ENCODE data around the gene KIRREL3. TPM values are rescaled to one million over a fixed set of nuclear protein-coding genes. Genes with fewer than 3 reads are reported as not detected.
"Not testable (repeated sequence)": the region's sequence is repeated elsewhere in the genome, so short reads cannot be mapped to it uniquely, and the experiment has no call there.

Gene KIRREL3

DNA sequence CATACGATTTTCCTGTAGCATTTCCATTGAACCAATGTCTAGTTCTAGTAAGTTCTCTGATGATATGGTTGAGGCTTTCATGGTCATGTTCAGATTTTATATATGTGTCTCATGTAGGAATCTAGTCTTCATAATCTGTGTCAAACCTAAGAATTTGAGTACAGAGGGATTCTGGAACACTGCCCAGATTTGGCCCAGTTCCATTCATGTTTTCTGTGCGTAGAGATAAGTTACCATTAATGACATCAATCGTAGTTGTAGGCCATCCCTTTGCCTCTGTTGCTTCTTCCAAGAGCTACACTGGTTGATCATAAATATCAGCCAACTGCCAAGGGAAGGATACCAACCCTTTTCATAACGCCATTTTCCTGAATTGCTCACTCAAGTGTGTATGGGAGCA, 621.8 kb downstream of the KIRREL3 start:
- H3K23ac ChIP-seq (ENCODE audit: low read length), result no peak overlapping the region
- no peak overlapping the region for H3K9ac ChIP-seq (ENCODE audit: low read length)
- no peaks in the 10 kb centered on the region for H3K4me1 ChIP-seq (ENCODE audit: control insufficient read depth, low read depth, low read length)
- H3K4ac ChIP-seq (ENCODE audit: low read depth, low read length), result no peak overlapping the region
- H3K56ac ChIP-seq (ENCODE audit: low read length), result no peak overlapping the region
- WGBS (ENCODE audit: extremely low coverage, insufficient coverage, low lambda C conversion rate), result no CpG with 5 or more reads among the region's 4 CpGs
- no peak overlapping the region for H4K5ac ChIP-seq (ENCODE audit: low read length)
- H3K79me1 ChIP-seq (ENCODE audit: low read length), result peaks cover 4% of the 10 kb centered on the region
- no peak overlapping the region for H2BK120ac ChIP-seq (ENCODE audit: low read depth, low read length)
- no peak overlapping the region for H2BK15ac ChIP-seq (replicated peaks; ENCODE audit: low read depth)
- H4K8ac ChIP-seq (ENCODE audit: low read depth, low read length), result no peak overlapping the region
- no peaks in the 10 kb centered on the region for H3K79me2 ChIP-seq (ENCODE audit: control insufficient read depth, insufficient read depth, low read length)
- no peak overlapping the region for H2AK5ac ChIP-seq (ENCODE audit: low read length)
- H3K27me3 ChIP-seq (ENCODE audit: insufficient read depth, low read length, poor library complexity), result no peaks in the 10 kb centered on the region
- H3K4me3 ChIP-seq (ENCODE audit: low read length), result no peak overlapping the region
- H3K27ac ChIP-seq (ENCODE audit: low read depth, low read length), result no peak overlapping the region
- no peak overlapping the region for H3K18ac ChIP-seq (ENCODE audit: low read length)
- H2BK5ac ChIP-seq (ENCODE audit: low read length), result no peak overlapping the region
- DNase-seq, result no peak
- no peaks in the 10 kb centered on the region for H3K36me3 ChIP-seq (ENCODE audit: control insufficient read depth, insufficient read depth, low read length)
- no peak overlapping the region for H3K4me2 ChIP-seq (ENCODE audit: low read length)

DNA sequence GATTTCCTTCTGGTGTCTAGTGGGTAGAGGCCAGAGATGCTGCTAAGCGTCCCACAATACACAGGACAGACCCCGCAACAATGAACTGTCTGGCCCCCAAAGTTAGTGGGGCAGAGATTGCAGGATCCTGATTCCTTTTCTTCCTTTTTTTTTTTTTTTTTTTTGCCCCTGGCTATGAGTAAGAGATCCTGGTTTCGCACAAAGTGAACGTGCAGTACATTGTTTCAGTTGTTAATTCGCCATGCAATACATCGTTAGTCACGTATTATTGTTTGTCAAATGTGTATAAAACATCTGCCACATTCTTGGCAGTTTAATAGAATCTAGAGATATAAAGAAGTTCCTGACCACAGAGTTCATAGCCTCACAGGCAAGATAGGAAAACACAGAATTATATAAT, 624.8 kb downstream of the KIRREL3 start:
- Histone ChIP-seq H3K79me2 (ENCODE audit: control insufficient read depth, insufficient read depth, low read length) (no peaks in the 10 kb centered on the region), H3K4me2 (ENCODE audit: low read length) (no peak overlapping the region), H3K4me3 (ENCODE audit: low read length) (no peak overlapping the region), H3K79me1 (ENCODE audit: low read length) (peaks cover 5% of the 10 kb centered on the region), H3K23ac (ENCODE audit: low read length) (no peak overlapping the region), H3K4me1 (ENCODE audit: control insufficient read depth, low read depth, low read length) (peaks cover 3% of the 10 kb centered on the region), H3K27me3 (ENCODE audit: insufficient read depth, low read length, poor library complexity) (no peaks in the 10 kb centered on the region), H2BK120ac (ENCODE audit: low read depth, low read length) (no peak overlapping the region), H3K4ac (ENCODE audit: low read depth, low read length) (no peak overlapping the region), H2AK5ac (ENCODE audit: low read length) (no peak overlapping the region), H3K9ac (ENCODE audit: low read length) (no peak overlapping the region), H3K56ac (ENCODE audit: low read length) (no peak overlapping the region), H3K36me3 (ENCODE audit: control insufficient read depth, insufficient read depth, low read length) (no peaks in the 10 kb centered on the region), H4K5ac (ENCODE audit: low read length) (no peak overlapping the region), H3K27ac (ENCODE audit: low read depth, low read length) (no peak overlapping the region), H2BK5ac (ENCODE audit: low read length) (no peak overlapping the region), H4K8ac (ENCODE audit: low read depth, low read length) (no peak overlapping the region), H3K18ac (ENCODE audit: low read length) (no peak overlapping the region), H2BK15ac (replicated peaks; ENCODE audit: low read depth) (no peak overlapping the region)
- no peak for DNase-seq
- WGBS (ENCODE audit: extremely low coverage, insufficient coverage, low lambda C conversion rate), result no CpG with 5 or more reads among the region's 7 CpGs

DNA sequence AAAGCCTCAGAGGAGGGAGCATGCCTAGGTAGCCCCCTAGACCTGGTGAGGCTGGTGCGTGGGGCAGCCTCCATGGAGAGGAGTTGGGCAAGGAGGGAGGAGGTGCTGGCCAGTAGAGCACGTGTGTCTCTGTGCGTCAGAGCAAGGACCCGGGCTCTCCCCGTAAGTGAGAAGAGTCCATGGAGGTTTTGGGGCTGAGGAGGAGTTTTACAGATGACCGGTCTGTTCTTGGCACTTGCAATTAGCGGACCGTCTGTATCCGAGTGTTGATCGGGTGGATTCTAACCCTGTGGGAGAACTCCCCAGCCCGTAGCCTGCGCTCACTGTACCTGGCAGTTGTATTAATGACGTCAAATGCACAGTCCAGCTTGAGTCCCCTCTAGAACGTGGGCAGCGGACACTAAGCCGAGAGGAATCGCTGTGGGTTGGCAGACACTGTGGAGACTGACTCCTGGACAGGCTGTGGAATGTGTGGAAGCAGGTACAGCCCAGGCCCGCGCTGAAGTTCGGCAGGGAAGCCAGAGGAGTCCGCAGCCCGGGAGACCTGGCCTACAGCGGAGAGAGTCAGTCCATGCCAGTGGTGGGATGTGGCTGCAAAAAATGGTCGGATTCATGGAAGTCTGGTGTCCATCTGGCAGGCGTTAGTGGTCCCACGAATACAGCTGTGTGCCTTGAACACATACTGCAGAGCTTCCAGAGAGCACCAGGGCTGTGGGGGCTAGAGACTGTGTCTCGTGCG, 625.8 kb downstream of the KIRREL3 start:
- not testable (repeated sequence) for H3K56ac ChIP-seq (ENCODE audit: low read length); H3K27ac ChIP-seq (ENCODE audit: low read depth, low read length); H3K4me2 ChIP-seq (ENCODE audit: low read length); H3K36me3 ChIP-seq (ENCODE audit: control insufficient read depth, insufficient read depth, low read length); H3K4me1 ChIP-seq (ENCODE audit: control insufficient read depth, low read depth, low read length); H3K23ac ChIP-seq (ENCODE audit: low read length); H4K8ac ChIP-seq (ENCODE audit: low read depth, low read length); H3K27me3 ChIP-seq (ENCODE audit: insufficient read depth, low read length, poor library complexity); H2BK120ac ChIP-seq (ENCODE audit: low read depth, low read length); H3K9ac ChIP-seq (ENCODE audit: low read length); H3K4me3 ChIP-seq (ENCODE audit: low read length); H3K79me2 ChIP-seq (ENCODE audit: control insufficient read depth, insufficient read depth, low read length); H3K4ac ChIP-seq (ENCODE audit: low read depth, low read length); H3K79me1 ChIP-seq (ENCODE audit: low read length); H2BK5ac ChIP-seq (ENCODE audit: low read length); H2BK15ac ChIP-seq (replicated peaks; ENCODE audit: low read depth); DNase-seq; H4K5ac ChIP-seq (ENCODE audit: low read length); H2AK5ac ChIP-seq (ENCODE audit: low read length); H3K18ac ChIP-seq (ENCODE audit: low read length)
- no CpG with 5 or more reads among the region's 28 CpGs for WGBS (ENCODE audit: extremely low coverage, insufficient coverage, low lambda C conversion rate)

DNA sequence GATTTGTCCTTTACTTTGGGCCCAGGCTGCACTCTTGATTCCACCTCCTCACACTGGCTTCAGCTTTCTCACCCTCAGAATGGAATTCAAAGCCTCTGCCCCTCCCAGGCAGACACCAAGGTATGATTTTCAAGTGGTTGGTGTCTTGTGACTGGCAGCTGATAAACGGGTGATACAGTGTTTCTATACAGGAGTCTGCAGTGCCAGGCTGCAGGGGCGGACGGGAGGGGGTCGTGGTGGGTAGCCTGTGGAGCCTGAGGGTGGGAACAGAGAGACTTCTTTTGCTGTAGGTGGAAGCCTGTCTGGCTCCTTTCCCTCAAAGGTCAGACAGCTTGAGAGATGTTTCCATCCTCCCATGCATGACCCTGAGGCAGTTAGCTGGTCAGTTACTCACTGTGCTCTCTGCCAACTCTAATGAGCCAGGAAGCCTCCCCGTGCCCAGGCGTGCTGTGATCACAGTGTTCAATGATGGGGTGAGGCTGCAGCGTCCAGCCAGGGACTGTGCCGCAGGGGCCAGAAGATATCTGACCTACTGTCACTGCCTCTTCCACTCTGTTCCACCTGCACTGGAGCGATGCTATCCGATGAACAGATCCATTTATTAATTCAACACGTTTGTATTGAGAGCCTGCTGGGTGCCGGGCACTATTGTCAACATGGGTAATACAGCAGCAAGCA, 627.0 kb downstream of the KIRREL3 start:
- not testable (repeated sequence) for H3K79me2 ChIP-seq (ENCODE audit: control insufficient read depth, insufficient read depth, low read length); H3K79me1 ChIP-seq (ENCODE audit: low read length); H3K36me3 ChIP-seq (ENCODE audit: control insufficient read depth, insufficient read depth, low read length); H3K4me3 ChIP-seq (ENCODE audit: low read length); H3K18ac ChIP-seq (ENCODE audit: low read length); H3K4me1 ChIP-seq (ENCODE audit: control insufficient read depth, low read depth, low read length); H4K5ac ChIP-seq (ENCODE audit: low read length); H4K8ac ChIP-seq (ENCODE audit: low read depth, low read length); H3K9ac ChIP-seq (ENCODE audit: low read length); H3K4ac ChIP-seq (ENCODE audit: low read depth, low read length); H3K23ac ChIP-seq (ENCODE audit: low read length); H3K4me2 ChIP-seq (ENCODE audit: low read length); H2AK5ac ChIP-seq (ENCODE audit: low read length); H2BK120ac ChIP-seq (ENCODE audit: low read depth, low read length); H3K27ac ChIP-seq (ENCODE audit: low read depth, low read length); H2BK15ac ChIP-seq (replicated peaks; ENCODE audit: low read depth); H3K56ac ChIP-seq (ENCODE audit: low read length); H2BK5ac ChIP-seq (ENCODE audit: low read length); H3K27me3 ChIP-seq (ENCODE audit: insufficient read depth, low read length, poor library complexity)
- WGBS (ENCODE audit: extremely low coverage, insufficient coverage, low lambda C conversion rate), result no CpG with 5 or more reads among the region's 12 CpGs
- DNase-seq, result peak; percentile 39

Small RNA genes within 50 kb of the gene (small RNA-seq; reads per million reads assigned to genes)
- gene AP001318.3 (ENCODE audit: insufficient read depth), result not detected
- gene MIR3167 (ENCODE audit: insufficient read depth), result not detected
